Bronchial epithelial cell (primary cell): Measurements from ENCODE around the gene SCN8A. TPM values are rescaled to one million over a fixed set of nuclear protein-coding genes. Genes with fewer than 3 reads are reported as not detected.

ENCODE experiments used
- DNase-seq: peaks from one replicate; pipeline ENCODE4 v3.0.0-alpha.2; 2010; ENCODE audit warnings: low read depth
- FAIRE-seq: peaks from 2 replicates; lab custom pipeline; 2011; peaks lifted over from hg19 to GRCh38; lab: Jason Lieb, UNC
- H3K27me3 ChIP-seq: 2 replicates; pipeline ENCODE4 v1.5.1; 2011; ENCODE audit warnings: low read length; ENCODE audit not compliant: control insufficient read depth, insufficient read depth
- H3K36me3 ChIP-seq: 2 replicates; pipeline ENCODE4 v1.5.1; 2011; ENCODE audit warnings: low read length; ENCODE audit not compliant: control insufficient read depth, insufficient read depth
- H3K4me3 ChIP-seq: 2 replicates; pipeline ENCODE4 v1.5.1; 2011; ENCODE audit warnings: mild to moderate bottlenecking, low read depth, low read length, control low read depth
- total RNA-seq: library from RNA; depleted of rRNA; stranded (reverse); fragments of >200 nt; gene quantifications from 2 replicates; pipeline ENCODE4 v1.2.1, GENCODE V29; 2014
- TF ChIP-seq, protein P1 (sequence below): IDR thresholded peaks from 2 replicates; pipeline ENCODE4 v1.5.1; 2011; ENCODE audit warnings: mild to moderate bottlenecking, moderate library complexity, low read length, control low read depth, inconsistent platforms; ENCODE audit not compliant: insufficient read depth, severe bottlenecking

SCN8A gene
- total RNA-seq, 1 donor from 2014 or later = under 0.01 TPM

GRCh38 chr12:51755251-51755650 lies 164.2 kb downstream of the SCN8A start:
- DNase-seq (no peak), FAIRE-seq (no peak)
- peaks cover 3% of the 10 kb centered on the region for H3K27me3 ChIP-seq
- TF ChIP-seq, protein P1, sequence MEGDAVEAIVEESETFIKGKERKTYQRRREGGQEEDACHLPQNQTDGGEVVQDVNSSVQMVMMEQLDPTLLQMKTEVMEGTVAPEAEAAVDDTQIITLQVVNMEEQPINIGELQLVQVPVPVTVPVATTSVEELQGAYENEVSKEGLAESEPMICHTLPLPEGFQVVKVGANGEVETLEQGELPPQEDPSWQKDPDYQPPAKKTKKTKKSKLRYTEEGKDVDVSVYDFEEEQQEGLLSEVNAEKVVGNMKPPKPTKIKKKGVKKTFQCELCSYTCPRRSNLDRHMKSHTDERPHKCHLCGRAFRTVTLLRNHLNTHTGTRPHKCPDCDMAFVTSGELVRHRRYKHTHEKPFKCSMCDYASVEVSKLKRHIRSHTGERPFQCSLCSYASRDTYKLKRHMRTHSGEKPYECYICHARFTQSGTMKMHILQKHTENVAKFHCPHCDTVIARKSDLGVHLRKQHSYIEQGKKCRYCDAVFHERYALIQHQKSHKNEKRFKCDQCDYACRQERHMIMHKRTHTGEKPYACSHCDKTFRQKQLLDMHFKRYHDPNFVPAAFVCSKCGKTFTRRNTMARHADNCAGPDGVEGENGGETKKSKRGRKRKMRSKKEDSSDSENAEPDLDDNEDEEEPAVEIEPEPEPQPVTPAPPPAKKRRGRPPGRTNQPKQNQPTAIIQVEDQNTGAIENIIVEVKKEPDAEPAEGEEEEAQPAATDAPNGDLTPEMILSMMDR = no peak
- no peaks in the 10 kb centered on the region for H3K36me3 ChIP-seq
- no peak overlapping the region for H3K4me3 ChIP-seq

DNA sequence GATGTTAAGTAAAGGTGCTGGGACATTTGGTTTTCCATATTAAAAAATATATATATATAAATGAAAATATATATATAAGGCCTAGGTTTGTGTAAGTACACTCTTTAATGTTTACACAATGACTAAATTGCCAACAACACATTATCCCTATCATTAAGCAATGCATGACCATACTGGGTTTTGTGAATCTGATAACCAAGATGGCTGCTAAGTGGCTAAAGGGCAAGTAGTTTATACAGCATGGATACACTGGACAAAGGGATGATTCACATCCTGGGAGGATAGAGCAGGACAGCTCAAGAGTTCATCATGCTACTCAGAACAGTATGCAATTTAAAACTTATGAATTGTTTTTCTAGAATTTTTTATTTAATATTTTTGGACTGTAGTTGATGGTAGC lies 168.1 kb downstream of the SCN8A start:
- DNase-seq (peak; percentile 62), FAIRE-seq (no peak)
- peaks cover 3% of the 10 kb centered on the region for H3K27me3 ChIP-seq
- H3K36me3 ChIP-seq = no peaks in the 10 kb centered on the region
- TF ChIP-seq, protein P1 = no peak
- H3K4me3 ChIP-seq = no peak overlapping the region

DNA sequence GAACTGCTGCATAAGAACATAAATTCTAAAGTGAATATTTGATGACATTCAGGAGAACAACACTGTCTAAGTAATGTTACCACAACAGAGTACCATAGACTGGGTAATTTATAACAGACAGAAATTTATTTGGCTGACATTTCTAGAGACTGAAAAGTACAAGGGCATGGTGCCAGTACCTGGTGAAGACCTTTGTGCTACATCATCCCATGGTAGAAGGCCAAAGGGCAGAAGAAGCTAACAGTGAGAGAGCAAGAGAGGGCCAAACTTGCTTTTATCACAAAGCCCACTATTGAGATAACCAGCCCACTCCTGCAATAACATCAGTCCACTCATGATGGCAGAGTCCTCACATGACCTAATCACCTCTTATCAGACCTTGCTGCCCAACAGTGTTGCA lies 168.7 kb downstream of the SCN8A start:
- TF ChIP-seq, protein P1 = no peak
- Histone ChIP-seq H3K4me3 (no peak overlapping the region), H3K27me3 (no peaks in the 10 kb centered on the region), H3K36me3 (no peaks in the 10 kb centered on the region)
- FAIRE-seq (no peak), DNase-seq (no peak)

GRCh38 chr12:51760231-51760630 lies 169.2 kb downstream of the SCN8A start:
- FAIRE-seq (no peak), DNase-seq (no peak)
- TF ChIP-seq, protein P1 = no peak
- Histone ChIP-seq H3K36me3 (no peaks in the 10 kb centered on the region), H3K4me3 (no peak overlapping the region), H3K27me3 (no peaks in the 10 kb centered on the region)

GRCh38 chr12:51763743-51764142 lies 172.7 kb downstream of the SCN8A start:
- Histone ChIP-seq H3K36me3 (no peaks in the 10 kb centered on the region), H3K4me3 (no peak overlapping the region), H3K27me3 (no peaks in the 10 kb centered on the region)
- no peak for FAIRE-seq
- TF ChIP-seq, protein P1 = no peak
- no peak for DNase-seq

- TF ChIP-seq, protein P1 = no peak
- no peaks in the 10 kb centered on the region for H3K27me3 ChIP-seq
- DNase-seq (no peak), FAIRE-seq (no peak)
- H3K36me3 ChIP-seq = no peaks in the 10 kb centered on the region
- no peak overlapping the region for H3K4me3 ChIP-seq
Observed at GRCh38 chr12:51766067-51766676, 175.1 kb downstream of the SCN8A start.
